HepG2 (cell line): ENCODE data around the gene CCL16. TPM values are rescaled to one million over a fixed set of nuclear protein-coding genes. Genes with fewer than 3 reads are reported as not detected.

Experiments used
- ARID3A ChIP-seq: IDR thresholded peaks from 2 replicates; pipeline ENCODE4 v1.6.1; 2012; ENCODE audit warnings: low read depth, low read length, improper control_type of control experiment
- ARID4A ChIP-seq: sonication (generic); formaldehyde crosslinking; IDR thresholded peaks from 2 replicates; pipeline ENCODE4 v1.5.0; 2020; ENCODE audit warnings: mild to moderate bottlenecking, missing genetic modification reagents, borderline replicate concordance
- BCLAF1 ChIP-seq: fragments of 450-650 bp; IDR thresholded peaks from 2 replicates; pipeline ENCODE4 v1.6.1; 2017; ENCODE audit warnings: mild to moderate bottlenecking
- CBFB ChIP-seq: sonication (generic); formaldehyde crosslinking; IDR thresholded peaks from 2 replicates; pipeline ENCODE4 v1.4.0; 2020; ENCODE audit warnings: missing genetic modification reagents
- GZF1 ChIP-seq: sonication (generic); formaldehyde crosslinking; IDR thresholded peaks from 2 replicates; pipeline ENCODE4 v1.5.1; 2020; ENCODE audit warnings: mild to moderate bottlenecking, missing genetic modification reagents
- MXD4 ChIP-seq: IDR thresholded peaks from 2 replicates; pipeline ENCODE4 v1.6.1; 2016; ENCODE audit warnings: mild to moderate bottlenecking, missing biosample characterization, missing genetic modification reagents
- NFYC ChIP-seq: IDR thresholded peaks from 2 replicates; pipeline ENCODE4 v1.6.1; 2016; ENCODE audit warnings: missing genetic modification reagents, missing compliant biosample characterization
- NR2C2 ChIP-seq: sonication (generic); formaldehyde crosslinking; IDR thresholded peaks from 2 replicates; pipeline ENCODE4 v1.4.0; 2020; ENCODE audit warnings: missing genetic modification reagents, mild to moderate bottlenecking, moderate library complexity, borderline replicate concordance
- PHF5A ChIP-seq: IDR thresholded peaks from one replicate; pipeline ENCODE4 v1.6.1; 2018; ENCODE audit warnings: low read depth, missing genetic modification reagents; ENCODE audit not compliant: unreplicated experiment
- PPARG ChIP-seq: conservative IDR thresholded peaks from 2 replicates; pipeline ENCODE4 v1.6.1; 2016; ENCODE audit warnings: missing biosample characterization, missing genetic modification reagents
- RCOR2 ChIP-seq: IDR thresholded peaks from 2 replicates; pipeline ENCODE4 v1.6.1; 2016; ENCODE audit warnings: missing biosample characterization, missing genetic modification reagents
- REPIN1 ChIP-seq: sonication (generic); formaldehyde crosslinking; IDR thresholded peaks from 2 replicates; pipeline ENCODE4 v1.8.0; 2022; ENCODE audit warnings: missing genetic modification reagents, low read depth, mild to moderate bottlenecking, borderline replicate concordance
- SAFB2 ChIP-seq: sonication (generic); formaldehyde crosslinking; IDR thresholded peaks from 2 replicates; pipeline ENCODE4 v1.5.1; 2020; ENCODE audit warnings: missing genetic modification reagents, low read depth, mild to moderate bottlenecking, borderline replicate concordance
- ZBTB37 ChIP-seq: sonication (generic); formaldehyde crosslinking; IDR thresholded peaks from 2 replicates; pipeline ENCODE4 v1.4.0; 2020; ENCODE audit warnings: mild to moderate bottlenecking, missing genetic modification reagents
- ZNF17 ChIP-seq: sonication (generic); formaldehyde crosslinking; IDR thresholded peaks from 2 replicates; pipeline ENCODE4 v1.5.0; 2020; ENCODE audit warnings: mild to moderate bottlenecking, missing genetic modification reagents
- ZNF276 ChIP-seq: sonication (generic); formaldehyde crosslinking; IDR thresholded peaks from 2 replicates; pipeline ENCODE4 v1.4.0; 2020; ENCODE audit warnings: mild to moderate bottlenecking, low read depth, missing genetic modification reagents
- polyA plus RNA-seq, 8 experiments: library from polyadenylated mRNA; depleted of rRNA in 3 of 8; stranded (reverse) in 7 of 8; unstranded in 1 of 8; fragments of >200 nt; fragmentation: Illumina TruSeq in 4 of 8; extraction: Trizol in 4 of 8; gene quantifications; 2 replicates each; pipeline versions ENCODE4 v1.2.1 to v1.2.3, GENCODE V29; 2011 to 2016; ENCODE audit warnings: low read depth in 4 of 8, missing spikeins in 1 of 8, mixed read lengths in 1 of 8; ENCODE audit not compliant: insufficient read depth in 1 of 8
- total RNA-seq, 5 experiments: library from RNA; depleted of rRNA; stranded (reverse); fragments of >200 nt; fragmentation: Illumina TruSeq; extraction: Trizol; gene quantifications; 2 replicates each; pipeline ENCODE4 v1.2.3, GENCODE V29; 2016; ENCODE audit warnings: low read depth in 1 of 5

The CCL16 gene
- total and polyA plus RNA-seq, 2 of the 13 experiments (the other 11 are each of a cell fraction or from before 2014, with no cell fraction given) = 2.0 to 14.7 TPM

GRCh38 chr17:35981908-35982330 lies 622 bp upstream of the CCL16 start (continued):
- TF ChIP-seq ZNF276 (CRISPR knock-in tag) = no peak
- no peak; the same call in 1 of the 2 replicates for TF ChIP-seq NR2C2 (CRISPR knock-in tag)
- no peak; the same call in 1 of the 2 replicates for TF ChIP-seq REPIN1
- no peak for TF ChIP-seq GZF1 (CRISPR knock-in tag)
- TF ChIP-seq BCLAF1 = no peak
- TF ChIP-seq ARID4A = no peak; the same call in 1 of the 2 replicates
- TF ChIP-seq RCOR2 (CRISPR knock-in tag) = no peak
- no peak for TF ChIP-seq PHF5A (CRISPR knock-in tag)
- no peak for TF ChIP-seq SAFB2 (CRISPR knock-in tag)
- no peak for TF ChIP-seq CBFB (CRISPR knock-in tag)
- no peak for TF ChIP-seq ZBTB37
- TF ChIP-seq ZNF17 (CRISPR knock-in tag) = no peak
- no peak for TF ChIP-seq NFYC (CRISPR knock-in tag)
- TF ChIP-seq MXD4 (CRISPR knock-in tag) = no peak
- TF ChIP-seq PPARG (CRISPR knock-in tag) = peak; percentile 63; the same call in 1 of the 2 replicates
- peak; percentile 90 for TF ChIP-seq ARID3A
